Activated CD4-positive, alpha-beta T cell treated with anti-CD3 and anti-CD28 coated beads, Interleukin-2, amount 50 U/mL, for 48 hours (primary cell): ENCODE data around the gene GLS.
A peak's percentile ranks its signal among the peaks of the same experiment; 100 is the strongest.
"Not testable (repeated sequence)": the region's sequence is repeated elsewhere in the genome, so short reads cannot be mapped to it uniquely, and the experiment has no call there.

ENCODE experiments used
- DNase-seq, 2 experiments: peaks; one replicate each; pipeline ENCODE4 v3.0.0-alpha.2; 2020

Gene GLS

DNA sequence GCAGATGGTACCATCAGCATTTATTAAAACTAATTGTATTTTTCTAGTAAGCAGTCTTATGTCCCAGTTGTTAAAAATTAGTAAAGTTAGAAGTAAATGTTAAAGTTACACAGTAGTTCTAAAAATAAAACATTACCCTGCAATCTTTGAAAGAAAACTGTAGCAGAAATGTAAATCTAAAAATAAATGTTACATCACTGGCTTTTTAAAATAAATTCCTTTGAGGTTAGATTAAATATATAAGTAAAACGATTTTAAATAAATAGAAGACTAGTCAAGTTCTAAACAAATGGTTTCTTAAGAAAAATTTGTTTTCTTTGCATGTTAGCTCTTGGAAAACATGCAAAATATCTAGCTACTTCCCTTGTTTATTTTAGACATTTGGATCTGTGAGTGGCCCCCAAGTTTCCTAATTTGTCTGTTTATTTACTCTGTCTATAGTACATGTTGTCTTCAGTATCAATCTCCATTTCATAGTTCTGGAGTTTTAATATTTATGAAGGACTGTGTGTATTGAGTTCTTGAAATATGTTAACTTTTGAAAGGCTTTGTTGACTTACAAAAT is 58.2 kb downstream of the GLS start:
- DNase-seq, result no peak

GRCh38 chr2:190940454-190940853 is 59.8 kb downstream of the GLS start:
- DNase-seq, result no peak

DNA sequence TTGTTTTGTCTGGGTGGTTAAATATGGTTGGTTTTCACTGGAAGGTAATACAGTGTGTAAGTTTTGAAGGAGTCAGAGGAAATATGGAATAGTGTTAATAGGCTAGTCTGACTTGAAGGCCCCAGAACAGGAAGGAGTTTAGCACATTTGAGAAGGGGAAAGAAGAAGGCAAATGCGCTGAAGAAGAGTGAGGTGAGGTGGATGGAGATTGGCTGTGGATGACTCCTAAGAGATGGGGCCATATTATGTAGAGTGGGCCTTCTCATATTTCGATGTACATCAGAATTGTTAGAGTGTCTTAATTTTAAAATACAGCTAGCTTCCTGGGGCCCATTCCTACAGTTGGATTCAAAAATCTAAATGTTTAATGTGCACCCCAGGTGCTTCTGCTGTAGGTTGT is 61.0 kb downstream of the GLS start:
- DNase-seq, result no peak

DNA sequence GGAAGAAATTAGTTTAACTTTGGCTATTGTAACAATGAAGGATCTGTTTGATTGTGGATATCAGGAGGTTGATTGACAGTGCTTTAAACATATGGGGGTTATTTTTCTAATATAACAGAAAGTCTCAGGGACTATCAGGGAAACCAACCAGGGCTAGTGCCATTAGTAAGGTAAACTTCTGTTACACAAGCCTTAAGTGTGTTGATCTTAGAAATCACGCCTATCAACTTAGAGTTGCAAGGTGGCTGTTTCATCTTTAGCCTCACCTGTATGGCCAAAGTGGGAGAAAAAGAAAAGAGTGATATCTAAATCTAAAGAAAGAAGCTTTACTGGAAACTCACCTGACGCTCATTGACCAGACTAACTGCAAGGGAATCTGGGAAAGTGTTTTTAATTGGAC is 62.1 kb downstream of the GLS start:
- no peak for DNase-seq

GRCh38 chr2:190943706-190944105 is 63.1 kb downstream of the GLS start:
- no peak for DNase-seq

DNA sequence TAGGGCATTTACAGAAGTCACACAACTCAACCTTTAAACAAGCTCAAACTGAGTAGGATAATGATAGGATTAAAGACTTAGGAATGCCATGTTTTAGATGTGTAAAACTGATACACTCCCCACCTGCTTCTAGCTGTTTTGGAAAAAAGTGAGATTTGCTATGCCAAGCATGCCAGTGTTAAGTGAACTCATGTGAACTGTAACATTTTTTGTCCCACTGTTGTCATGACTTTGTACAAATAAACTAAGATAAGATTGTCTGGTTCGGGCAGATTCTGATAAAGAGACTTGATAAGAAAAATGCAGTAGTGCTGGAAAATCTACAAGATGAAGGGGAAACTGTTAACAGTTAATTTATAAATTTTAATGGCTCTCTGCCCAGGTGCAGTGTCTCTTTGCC is 66.5 kb downstream of the GLS start:
- DNase-seq, result no peak

- DNase-seq, result no peak
These were observed 67.2 kb downstream of the GLS start for GRCh38 chr2:190947711-190948251.

GRCh38 chr2:190948671-190949070 is 68.0 kb downstream of the GLS start:
- DNase-seq, result peak; percentile 26 to 30

- DNase-seq, result no peak
These were observed 70.0 kb downstream of the GLS start for GRCh38 chr2:190950566-190950991.

DNA sequence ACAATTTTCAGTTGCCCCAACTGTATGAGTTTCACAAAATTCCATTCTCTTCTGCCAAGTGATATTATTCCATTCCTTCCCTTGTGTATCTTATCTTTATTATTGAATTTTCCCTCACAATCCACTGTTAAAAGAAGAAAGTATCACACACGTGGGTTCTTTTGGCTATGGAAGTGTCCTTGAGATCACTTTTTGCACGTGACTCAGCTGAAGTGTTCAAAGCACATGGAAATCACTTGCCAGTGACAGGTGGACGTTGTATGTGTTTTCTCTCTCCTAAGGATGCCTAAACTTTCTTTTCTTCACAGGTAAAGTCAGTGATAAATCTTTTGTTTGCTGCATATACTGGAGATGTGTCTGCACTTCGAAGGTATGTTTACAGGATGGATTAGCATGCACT is 72.6 kb downstream of the GLS start:
- DNase-seq, result no peak

DNA sequence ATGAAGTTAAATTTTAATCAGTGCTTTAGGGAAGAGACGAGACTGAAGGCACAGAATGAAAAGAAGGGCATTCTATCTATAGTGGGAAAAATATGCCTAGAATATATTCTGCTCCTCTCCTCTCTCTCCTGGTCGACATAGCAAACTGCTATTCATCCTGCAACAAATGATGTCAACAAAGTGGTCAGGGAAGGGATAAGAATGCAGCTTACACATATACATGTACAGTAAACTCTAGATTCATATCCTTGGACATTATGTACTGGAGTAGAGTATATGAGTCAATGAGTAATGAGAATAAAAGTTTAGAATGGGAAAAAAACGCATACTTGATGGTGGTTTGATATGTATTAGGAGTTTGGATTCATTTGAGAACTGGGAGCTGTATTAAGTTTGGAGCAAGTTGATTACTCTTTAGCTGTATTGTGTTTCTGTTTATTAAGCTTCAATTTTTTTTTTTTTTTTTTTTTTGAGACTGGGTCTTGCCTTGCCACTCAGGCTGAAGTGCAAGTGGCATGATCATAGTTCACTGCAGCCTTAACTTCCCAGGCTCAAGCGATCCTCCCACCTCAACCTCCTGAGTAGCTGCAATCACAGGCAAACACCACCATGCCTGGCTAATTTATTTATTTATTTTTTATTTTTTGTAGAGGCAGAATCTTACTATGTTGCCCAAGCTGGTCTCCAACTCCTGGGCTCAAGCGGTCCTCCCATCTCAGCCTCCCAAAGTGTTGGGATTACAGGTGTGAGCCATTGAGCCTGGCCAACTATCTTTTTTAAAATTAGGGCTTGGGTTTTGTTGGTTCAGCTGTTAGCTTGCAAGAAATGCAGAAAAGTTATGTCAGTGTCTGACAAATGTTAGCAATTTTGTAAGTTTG is 79.5 kb downstream of the GLS start:
- no peak for DNase-seq

DNA sequence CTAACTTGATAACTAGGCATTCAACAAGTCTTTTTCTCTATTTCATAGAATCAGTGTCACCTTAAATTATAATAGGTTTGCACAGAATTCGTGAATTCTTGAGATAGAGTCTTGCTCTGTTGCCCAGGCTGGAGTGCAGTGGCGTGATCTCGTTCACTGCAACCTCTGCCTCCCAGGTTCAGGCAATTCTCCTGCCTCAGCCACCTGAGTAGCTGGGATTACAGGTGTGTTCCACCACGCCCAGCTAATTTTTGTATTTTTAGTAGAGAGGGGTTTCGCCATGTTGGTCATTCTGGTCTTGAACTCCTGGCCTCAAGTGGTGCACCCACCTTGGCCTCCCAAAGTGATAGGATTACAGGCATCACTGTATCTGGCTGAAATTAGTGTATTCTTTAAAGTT is 80.5 kb downstream of the GLS start:
- not testable (repeated sequence) for DNase-seq

DNA sequence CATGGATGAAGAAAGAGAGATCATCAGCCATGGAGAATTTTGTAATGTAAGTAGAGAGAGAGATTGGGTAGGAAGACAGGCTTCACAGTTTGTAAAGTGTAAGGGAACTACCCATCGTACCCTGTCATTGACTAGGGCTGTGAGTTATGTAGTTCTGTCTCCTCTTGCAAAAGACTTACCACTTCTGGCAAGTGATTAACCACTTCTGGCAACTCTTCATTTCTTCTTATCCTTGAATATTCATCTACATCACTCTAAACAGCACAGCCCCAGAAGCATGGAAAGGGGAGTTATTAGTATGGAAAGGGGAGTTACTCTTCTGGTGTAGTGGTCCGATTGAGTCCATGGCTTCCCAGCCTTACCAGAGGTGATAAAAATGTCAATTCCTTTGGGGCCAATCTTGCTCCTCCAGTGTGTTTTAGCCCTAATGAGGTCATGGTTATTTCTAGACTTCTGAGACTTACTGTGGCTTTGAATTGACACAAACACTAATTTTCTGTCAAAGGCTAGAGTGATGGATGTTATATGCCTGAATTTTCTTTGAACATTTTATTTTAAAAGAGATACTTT is 81.4 kb downstream of the GLS start:
- DNase-seq, result no peak

GRCh38 chr2:190963088-190963487 is 82.5 kb downstream of the GLS start:
- DNase-seq, result no peak

DNA sequence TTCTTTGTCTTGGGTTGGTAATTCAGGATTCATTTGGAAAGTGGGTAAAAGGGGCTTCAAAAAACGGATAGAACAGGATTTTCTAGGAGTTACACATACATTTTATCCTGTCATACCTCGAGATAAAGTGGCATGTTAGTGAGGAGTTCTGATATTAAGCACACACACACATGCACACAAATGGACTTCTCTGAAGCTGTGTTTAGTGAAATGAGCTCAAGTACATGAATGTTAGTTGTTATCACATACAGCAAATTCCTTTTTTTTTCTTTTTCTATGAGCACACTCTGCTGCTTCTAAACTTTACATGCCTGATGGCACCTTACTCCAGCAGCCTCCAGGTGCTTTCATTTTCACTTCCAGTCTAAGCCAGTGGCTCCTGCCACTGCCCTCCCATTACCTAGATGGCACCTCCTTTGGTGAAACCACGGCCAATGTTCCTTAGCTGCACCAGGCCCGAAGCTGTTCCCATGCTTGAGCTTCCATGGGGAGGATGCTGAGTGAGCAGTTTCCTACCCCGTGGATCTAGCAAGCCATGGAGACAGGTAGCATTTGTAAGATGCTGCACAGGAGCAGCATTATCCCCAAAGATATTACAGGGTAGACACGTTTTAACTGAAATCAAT is 83.7 kb downstream of the GLS start:
- DNase-seq, result no peak

DNA sequence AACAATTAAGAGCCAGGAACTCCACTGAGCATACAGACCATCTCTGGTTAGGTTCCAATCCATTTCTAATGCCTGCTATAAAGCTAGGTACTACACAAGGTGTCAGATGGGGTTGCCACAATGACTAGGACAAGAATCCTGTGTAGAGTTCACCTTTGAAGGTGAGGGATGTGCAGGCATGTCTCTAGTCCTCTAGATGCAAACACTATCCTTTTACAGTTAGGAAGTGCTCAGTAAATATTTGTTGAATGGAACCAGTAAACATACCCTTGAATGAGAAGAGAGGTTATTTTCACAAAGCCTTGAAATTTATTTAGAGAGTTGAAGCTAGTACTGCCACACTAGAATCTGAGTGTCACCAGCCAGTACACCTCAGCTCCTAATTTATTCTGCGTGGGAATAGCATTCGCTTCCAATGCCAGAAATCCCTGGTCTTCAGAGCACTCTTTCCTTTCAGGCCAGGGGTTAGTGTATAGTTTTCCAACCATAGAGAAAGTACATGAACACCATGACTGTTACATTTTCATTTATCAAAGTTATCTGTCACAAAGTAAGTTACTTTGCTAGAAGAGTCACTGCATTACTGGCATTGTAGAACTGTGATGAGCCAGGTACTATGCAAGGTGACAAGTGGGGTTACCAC is 85.1 kb downstream of the GLS start:
- DNase-seq, result no peak

DNA sequence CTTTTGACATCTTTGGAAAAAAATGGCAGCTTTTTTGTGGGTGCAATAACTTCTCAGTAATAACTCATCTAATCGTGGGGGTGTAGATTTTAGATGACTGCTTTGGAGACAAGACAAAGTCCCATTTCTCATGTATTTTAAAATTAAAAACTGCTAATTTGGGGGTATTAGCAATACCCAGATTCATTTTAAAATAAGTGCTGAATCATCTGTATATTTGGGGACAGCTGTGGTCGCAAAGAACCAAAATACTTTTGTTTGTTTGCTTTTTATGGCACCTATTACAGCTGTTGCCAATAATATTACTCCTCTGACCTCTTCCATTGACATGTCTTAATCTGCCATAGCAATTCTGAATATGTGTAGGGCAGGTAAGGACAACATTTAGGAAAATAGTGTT is 87.9 kb downstream of the GLS start:
- no peak for DNase-seq

DNA sequence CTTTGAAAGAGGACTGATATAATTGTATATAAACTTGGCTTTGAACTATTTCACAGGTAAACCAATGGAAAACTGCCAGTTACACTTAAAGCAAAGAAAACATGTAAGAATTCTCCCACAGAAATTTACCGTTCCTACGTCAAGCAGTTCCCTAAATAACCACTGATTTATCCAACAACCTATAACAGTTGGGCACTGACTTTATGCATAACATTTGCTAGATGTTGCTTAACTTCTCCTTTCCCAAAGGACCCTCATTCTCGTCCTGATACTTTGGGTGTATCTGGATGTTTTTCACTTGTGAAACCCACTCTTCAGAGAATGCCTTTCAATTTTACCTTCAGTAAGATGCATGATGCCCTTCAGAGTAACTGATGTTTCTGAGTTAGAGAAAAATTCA is 89.5 kb downstream of the GLS start:
- no peak for DNase-seq

GRCh38 chr2:190970873-190971506 is 90.4 kb downstream of the GLS start:
- DNase-seq, result no peak

DNA sequence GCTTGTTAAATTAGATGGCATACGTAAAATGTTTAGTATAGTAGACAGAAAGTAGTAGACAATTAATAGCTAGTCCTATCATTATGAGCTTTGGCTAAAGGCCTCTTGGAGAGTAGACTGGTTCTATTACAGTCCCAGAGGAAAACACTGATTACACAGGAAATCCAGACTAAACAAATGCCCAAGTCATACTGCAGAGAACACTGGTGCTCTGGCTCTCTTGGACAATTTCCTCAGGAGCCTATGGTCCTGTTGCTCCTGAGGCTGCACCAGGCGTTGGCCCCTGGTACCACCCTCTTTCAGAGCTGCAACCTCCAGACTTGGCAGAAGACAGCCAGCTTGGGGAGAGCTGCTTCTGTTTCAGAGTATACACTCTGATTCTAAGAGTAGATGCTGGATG is 91.6 kb downstream of the GLS start:
- no peak for DNase-seq

GRCh38 chr2:190972846-190973245 is 92.2 kb downstream of the GLS start:
- DNase-seq, result no peak

DNA sequence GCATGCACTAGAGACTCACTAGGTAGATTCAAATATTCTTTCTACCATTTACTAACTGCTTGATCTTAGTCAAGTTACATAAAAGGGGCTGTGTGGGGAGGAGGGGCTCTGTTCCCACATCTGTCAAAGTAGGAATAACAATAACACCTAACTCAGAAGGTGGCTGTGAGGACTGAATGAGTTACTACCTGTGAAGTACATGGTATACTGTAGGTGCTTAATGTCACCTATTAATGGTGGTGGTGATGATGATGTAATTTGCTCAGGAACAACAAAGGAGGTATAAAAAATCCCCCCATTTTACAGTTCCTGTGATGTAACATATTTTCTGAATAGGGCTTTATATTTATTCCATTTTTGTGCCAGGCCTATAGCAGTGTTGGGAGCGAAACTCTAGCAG is 92.6 kb downstream of the GLS start:
- no peak for DNase-seq
